GM12864 (cell line): ENCODE measurements around the gene NAXE.
"Not testable (repeated sequence)": the region's sequence is repeated elsewhere in the genome, so short reads cannot be mapped to it uniquely, and the experiment has no call there.

Experiments
- DNase-seq: peaks from one replicate; pipeline ENCODE4 v3.0.0-alpha.2; 2011; ENCODE audit warnings: low read depth
- H3K4me3 ChIP-seq: 2 replicates; pipeline ENCODE4 v1.5.1; 2011; ENCODE audit warnings: mild to moderate bottlenecking, low read depth, low read length, control low read depth
- TF ChIP-seq, protein P1 (sequence below): IDR thresholded peaks from 2 replicates; pipeline ENCODE4 v1.5.1; 2011; ENCODE audit warnings: low read depth, mild to moderate bottlenecking, moderate library complexity, low read length, control low read depth, inconsistent platforms; ENCODE audit errors: missing control alignments

The NAXE gene

GRCh38 chr1:156600733-156601121, 9.2 kb downstream of the NAXE start:
- TF ChIP-seq, protein P1, sequence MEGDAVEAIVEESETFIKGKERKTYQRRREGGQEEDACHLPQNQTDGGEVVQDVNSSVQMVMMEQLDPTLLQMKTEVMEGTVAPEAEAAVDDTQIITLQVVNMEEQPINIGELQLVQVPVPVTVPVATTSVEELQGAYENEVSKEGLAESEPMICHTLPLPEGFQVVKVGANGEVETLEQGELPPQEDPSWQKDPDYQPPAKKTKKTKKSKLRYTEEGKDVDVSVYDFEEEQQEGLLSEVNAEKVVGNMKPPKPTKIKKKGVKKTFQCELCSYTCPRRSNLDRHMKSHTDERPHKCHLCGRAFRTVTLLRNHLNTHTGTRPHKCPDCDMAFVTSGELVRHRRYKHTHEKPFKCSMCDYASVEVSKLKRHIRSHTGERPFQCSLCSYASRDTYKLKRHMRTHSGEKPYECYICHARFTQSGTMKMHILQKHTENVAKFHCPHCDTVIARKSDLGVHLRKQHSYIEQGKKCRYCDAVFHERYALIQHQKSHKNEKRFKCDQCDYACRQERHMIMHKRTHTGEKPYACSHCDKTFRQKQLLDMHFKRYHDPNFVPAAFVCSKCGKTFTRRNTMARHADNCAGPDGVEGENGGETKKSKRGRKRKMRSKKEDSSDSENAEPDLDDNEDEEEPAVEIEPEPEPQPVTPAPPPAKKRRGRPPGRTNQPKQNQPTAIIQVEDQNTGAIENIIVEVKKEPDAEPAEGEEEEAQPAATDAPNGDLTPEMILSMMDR: no peak
- peak overlapping the region; percentile 87 for H3K4me3 ChIP-seq
- no peak for DNase-seq

- H3K4me3 ChIP-seq: peak within 1 kb of the TSS; percentile 87
- TF ChIP-seq, protein P1: no peak
- DNase-seq: peak; percentile 60
Measured at GRCh38 chr1:156601122-156601830, 9.7 kb downstream of the NAXE start, which contains the start of gene GPATCH4. GPATCH4 (minus strand) TSS chr1:156601479.

- TF ChIP-seq, protein P1: no peak
- peak overlapping the region; percentile 87 for H3K4me3 ChIP-seq
- no peak for DNase-seq
Measured at GRCh38 chr1:156601892-156602291, 10.3 kb downstream of the NAXE start.

DNA sequence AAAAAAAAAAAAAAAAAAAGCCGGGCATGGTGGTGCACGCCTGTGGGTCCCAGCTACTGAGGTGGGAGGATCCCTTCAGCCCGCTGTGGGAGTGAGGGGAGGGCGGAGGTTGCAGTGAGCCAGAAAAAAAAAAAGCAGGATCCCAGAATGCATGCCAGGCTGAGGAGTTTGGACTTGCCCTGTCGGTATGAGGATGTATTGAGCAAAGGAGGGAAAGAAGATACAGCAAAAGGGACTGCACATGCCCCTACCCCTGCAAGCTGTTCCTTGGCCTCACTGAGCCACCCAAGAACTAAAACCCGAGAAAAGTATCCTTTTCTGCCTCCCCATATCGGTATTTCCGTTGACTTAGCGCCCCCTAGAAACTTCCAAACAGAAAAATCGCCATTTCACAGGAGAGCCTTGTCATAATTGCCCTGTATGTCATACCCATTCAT, 11.0 kb downstream of the NAXE start:
- TF ChIP-seq, protein P1: peak; percentile 46
- H3K4me3 ChIP-seq: no peak overlapping the region
- no peak for DNase-seq

DNA sequence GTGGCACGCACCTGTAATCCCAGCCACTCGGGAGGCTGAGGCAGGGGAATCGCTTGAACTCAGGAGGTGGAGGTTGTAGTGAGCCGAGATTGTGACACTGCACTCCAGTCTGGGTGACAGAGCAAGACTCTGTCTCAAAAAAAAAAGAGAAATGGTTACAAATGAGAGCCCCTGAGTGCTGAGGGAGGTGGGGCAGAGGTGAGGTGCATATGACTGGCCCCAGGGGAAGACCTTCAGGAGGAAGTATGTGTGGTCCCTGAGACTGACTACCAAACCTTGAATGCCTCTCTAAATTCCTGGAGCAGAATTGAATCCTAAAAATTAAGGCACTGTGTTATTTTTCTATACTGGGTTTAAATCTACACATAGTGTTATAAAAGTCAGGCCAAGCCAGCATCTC, 15.8 kb downstream of the NAXE start:
- DNase-seq, H3K4me3 ChIP-seq: not testable (repeated sequence)

DNA sequence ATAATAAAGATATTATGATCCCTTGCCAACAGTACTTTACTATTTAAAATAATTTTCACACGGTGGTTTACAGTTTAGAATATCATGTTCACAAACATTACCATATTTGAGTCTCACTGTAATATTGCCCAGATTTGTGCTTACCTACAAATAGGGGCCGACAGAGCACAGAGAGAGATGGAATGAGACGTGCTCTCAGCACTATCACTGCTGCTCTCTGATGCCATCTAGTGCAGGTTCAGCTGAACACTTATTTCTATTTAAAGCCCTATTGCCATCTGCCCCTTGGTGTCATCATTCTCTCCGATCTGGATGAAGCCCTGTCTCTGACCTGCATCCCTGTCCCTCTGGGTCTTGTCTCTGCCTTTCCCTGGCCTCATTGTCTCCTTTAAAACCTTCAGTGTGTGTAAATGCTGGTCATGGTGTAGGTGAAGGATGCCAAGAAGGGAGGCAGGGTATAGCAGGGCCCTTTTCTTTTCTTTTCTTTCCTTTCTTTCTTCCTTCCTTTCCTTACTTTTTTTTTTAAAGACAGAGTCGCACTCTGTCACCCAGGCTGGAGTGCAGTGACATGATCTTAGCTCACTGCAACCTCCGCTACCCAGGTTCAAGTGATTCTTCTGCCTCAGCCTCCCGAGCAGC, 16.6 kb downstream of the NAXE start:
- no peak for DNase-seq

GRCh38 chr1:156608981-156609380, 17.4 kb downstream of the NAXE start:
- TF ChIP-seq, protein P1: peak; percentile 67
- DNase-seq: no peak
- H3K4me3 ChIP-seq: no peak overlapping the region

More for the DNA sequence above, 16.6 kb downstream of the NAXE start:
- H3K4me3 ChIP-seq: no peak overlapping the region
- TF ChIP-seq, protein P1: peak; percentile 85

DNA sequence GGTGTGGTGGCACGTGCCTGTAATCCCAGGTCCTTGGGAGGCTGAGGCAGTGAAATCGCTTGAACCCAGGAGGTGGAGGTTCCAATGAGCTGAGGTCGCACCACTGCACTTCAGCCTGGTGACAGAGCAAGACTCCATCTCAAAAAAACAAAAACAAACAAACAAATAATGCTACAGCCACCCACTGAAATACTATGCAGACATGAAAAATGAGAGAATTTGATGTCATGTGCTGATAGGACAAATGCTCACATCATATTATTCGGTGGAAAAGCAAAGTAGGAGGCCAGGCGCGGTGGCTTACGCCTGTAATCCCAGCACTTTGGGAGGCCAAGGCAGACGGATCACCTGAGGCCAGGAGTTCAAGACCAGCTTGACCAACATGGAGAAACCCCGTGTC, 18.5 kb downstream of the NAXE start:
- DNase-seq: not testable (repeated sequence)

More for the DNA sequence above, 18.5 kb downstream of the NAXE start:
- not testable (repeated sequence) for H3K4me3 ChIP-seq
